ENCODE data around the gene KCNQ1OT1.
"Not testable (repeated sequence)": the region's sequence is repeated elsewhere in the genome, so short reads cannot be mapped to it uniquely, and the experiment has no call there.

Gene KCNQ1OT1

DNA sequence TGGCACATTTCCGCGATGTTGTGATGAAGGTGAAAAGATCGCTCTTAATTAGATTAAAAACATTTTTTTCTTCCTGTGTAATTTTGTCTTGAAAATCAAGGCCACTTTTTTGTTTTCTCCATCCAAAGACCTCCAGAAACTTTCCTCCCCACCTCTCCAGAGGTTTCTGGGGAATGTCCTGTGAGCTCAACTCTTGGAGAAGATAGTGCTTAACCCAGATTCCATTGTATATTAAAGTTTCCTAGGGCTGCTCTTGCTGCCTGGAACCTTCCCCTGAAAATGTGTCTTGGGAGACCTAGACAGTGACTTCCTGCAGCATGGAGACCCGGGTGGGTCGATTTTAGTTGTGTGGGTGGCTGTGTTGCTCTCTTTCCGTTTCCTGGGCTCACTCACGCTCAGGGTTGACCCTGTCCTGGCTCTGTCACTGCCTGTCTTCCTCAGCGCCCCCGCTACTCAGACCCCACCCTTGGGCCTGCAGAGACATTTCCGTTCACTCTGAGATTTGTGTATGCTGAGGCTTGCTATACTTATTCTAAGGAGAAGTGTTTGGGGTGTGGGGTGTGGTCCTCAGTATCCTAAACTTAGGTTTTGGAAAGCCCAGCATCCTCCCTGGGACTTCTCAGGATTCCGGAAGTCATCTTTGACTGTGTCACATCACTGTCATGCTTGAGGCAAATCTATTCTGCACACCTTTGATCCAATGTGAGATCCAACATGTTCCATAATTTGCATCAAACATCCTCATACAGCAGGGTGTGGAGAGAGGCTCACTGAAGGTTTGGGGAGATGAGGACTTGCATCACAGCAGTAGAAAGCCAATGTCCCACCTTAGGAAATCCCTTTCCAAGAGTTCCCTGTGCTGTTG lies 47.2 kb downstream of the KCNQ1OT1 start:
- no peak for DNase-seq (ENCODE audit: low read depth)

DNA sequence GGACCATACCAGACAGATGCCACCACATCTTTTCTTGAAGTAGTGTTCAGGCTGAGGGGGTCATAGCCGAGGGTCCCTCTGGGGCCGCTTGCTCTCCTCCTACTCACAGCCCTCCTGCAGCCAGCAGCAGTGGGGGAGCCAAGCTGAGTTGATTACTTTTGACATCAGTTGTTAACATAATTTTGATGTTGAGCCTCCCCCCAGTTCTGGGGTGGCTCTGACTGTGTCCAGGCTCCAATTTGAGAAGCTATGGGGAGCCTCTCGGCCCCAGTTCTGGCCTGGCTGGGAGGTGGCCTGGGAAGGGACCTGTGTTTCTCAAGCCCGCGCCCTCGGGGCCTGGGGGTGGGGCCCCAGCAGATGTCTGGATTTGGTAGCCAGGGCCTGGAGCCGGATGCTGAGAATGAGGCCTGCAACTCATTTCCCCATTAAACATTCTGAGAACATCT lies 47.9 kb downstream of the KCNQ1OT1 start:
- no peak for DNase-seq (ENCODE audit: low read depth)

DNA sequence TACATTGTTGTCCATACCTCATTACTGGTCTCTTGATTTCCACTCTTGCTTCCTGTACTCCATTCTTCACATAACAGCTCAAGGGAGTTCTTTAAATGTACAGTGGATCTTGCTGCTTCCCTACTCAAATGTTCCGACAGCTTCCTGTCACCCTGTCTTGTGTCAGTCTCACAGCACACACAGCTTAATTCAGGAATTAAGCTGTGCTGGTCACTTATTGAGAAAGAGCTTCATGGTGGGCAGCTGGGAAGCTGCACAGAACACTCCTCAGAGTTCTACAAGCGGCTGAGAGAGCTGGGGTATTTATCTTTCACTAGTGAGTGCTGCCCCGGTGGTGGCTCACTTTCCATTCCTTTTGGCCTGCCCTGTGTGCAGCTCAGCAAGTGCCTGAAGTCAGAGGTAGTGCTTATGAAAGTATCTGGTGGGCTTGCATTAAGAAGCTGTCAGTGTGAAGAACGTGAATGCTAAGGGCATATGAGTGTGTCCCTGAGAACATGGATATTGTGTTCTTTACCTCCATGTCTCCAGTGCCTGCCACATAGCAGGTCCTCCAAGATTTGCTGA lies 48.7 kb downstream of the KCNQ1OT1 start:
- no peak for DNase-seq (ENCODE audit: low read depth)

DNA sequence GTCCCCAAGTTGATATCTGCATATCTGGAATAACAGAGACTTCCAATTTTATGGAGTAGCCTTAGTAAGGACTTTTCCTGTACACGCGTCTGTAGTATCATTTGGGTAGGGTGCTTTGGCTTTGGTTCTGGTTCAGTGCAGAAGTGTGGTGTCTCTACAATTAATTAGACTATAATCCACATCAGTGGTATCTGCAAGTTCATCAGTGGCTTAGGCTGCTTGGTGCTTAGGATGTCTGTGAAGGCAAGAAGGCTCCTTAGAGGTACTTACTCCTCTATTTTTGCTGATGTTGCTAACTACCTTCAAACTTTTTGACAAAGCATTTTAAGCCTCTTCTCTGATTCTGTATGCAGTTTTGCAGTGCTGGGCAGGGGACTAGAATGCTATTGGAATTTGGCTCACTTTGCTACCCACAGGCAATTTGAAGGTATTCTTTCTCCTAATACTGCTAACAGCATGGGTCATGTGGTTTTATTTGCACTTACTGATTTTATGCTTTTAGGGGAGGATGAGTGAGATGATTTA lies 49.4 kb downstream of the KCNQ1OT1 start:
- DNase-seq (ENCODE audit: low read depth) = no peak

DNA sequence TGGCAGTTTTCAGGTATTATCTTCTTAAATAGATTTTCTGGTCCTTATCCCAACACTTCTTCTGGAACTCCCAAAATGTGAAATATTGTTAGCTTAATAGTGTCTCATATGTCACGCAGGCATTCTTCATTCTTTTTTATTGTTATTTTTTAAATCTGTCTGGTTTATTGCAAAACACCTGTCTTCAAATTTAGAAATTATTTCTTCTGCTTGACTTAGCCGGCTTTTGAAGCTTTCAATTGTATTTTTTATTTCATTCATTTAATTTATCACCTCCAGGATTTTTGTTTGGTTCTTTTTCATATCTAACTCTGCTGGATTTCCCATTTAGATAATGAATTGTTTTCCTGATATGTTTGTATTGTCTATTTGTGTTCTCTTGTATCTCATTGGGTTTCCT lies 49.9 kb downstream of the KCNQ1OT1 start:
- no peak for DNase-seq (ENCODE audit: low read depth)

DNA sequence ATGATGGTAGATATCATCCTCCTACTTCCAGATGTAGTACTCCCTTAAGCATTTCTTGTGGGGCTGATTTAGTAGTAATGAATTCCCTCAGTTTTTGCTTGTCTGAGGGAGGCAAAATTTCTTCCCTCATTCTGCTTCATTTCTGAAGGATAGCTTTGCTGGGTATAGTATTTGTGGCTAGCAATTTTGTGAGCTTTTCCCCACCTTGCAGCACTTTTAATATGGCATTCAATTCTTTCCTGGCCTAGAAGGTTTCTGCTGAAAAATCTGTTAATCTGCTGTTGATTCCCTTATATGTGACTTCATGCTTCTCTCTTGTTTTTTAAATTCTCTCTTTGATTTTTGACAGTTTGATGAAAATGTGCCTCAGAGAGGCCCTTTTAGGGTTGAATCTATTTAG lies 50.4 kb downstream of the KCNQ1OT1 start:
- DNase-seq (ENCODE audit: low read depth) = no peak

DNA sequence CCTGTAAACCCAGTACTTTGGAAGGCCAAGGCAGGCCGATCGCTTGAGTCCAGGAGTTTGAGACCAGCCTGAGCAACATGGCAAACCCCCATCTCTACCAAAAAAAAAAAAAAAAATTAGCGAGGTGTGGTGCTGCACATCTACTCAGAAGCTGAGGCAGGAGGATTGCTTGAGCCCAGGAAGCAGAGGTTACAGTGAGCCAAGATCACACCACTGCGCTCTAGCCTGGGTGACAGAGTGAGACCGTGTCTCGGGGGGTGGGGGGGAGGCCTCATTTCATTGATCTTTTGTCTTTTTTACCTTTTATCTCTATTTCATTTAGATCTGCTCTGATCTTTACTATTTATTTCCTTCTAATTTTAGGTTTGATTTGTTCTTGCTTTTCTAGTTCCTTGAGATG lies 51.8 kb downstream of the KCNQ1OT1 start:
- no peak for DNase-seq (ENCODE audit: low read depth)

DNA sequence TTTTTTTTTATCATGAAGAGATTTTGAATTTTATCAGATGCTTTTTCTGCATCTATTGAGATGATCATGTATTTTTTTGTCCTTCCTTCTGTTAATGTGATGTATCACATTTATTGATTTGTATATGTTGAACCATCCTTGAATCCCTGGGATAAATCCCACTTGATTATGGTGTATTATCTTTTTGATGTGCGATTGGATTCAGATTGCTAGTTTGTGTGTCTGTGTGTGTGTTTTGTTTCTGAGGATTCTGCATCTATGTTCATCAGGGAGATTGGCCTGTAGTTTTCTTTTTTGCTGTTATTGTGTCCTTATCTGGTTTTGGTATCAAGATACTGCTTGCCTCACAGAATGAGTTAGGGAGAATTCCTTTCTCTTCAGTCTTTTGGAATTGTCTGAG lies 52.6 kb downstream of the KCNQ1OT1 start:
- no peak for DNase-seq (ENCODE audit: low read depth)

DNA sequence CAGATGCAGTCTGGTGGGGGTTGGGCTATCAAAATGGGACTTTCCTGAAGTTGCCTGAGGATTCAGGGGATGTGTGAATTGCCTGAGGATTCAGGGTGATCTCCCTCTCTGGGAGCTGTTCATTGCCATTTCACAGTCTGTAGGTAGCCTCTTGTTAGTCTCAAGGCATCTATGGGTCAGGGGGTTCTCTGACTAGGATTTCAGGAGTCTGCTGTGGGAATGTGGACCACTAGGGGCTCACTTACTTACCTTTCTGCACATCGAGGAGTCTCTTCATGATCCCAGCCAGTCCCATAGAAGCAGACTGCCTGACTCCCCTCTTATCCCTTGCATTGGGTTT lies 54.0 kb downstream of the KCNQ1OT1 start:
- no peak for DNase-seq (ENCODE audit: low read depth)

DNA sequence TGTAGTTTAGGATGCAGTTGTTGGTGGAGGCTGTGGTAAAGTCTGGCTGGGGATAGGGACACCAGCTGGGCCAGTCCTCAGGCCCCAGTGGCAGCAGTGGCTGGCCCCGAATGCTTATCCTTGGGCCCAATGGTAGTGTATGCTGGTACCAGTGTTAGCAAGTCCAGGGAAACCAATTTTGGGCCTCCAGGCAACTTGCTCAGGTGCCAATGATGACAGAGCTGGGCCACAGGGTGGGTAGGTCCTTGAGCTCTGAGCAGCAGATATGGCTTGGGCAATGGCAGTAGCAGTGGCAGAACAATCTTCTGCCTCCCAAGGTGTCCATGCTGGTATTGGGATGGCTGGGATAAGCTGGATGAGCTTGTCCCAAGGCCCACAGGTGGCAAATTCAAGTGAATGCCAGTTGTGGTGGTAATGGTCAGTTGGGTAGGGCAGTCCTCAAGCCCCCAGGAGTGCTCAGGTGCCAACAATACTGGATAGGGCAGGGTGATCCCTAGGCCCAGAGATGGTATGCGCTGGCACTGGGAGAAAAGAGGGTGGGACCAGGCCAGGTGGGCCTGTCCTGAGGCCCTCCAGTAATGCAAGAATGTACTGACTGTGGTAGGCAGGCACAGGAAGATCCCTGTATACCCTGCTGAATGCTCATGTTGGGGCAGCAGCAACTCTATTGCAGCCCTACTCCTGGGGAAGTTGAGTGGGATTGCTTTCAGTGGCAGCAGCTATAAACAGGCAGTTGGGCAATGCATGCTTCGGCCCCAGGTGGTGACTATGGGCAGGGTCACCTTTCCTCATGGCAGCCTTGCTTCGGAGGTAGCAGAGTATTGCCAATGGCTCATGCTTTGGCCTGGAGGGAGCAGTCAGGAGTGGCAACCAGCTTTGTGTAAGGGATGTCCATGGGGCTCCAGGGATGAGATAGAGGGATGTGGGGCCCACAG lies 54.7 kb downstream of the KCNQ1OT1 start:
- DNase-seq (ENCODE audit: low read depth) = no peak

DNA sequence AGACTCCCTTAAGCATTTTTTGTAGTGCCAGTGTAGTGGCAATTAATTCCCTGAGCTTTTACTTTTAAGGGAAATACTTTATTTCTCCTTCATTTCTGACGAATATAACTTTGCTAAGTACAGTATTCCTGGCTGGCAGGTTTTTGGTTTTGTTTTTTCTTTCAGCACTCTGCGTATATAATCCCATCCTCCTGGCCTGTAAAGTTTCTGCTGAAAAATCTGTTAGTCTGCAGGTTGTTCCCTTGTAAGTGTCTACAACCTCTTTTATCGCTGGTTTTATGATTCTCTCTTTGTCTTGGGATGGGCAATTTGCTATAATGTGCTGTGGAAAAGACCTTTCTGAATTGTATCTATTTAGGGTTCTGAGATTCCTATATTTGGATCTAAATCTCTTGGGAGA lies 56.0 kb downstream of the KCNQ1OT1 start:
- DNase-seq (ENCODE audit: low read depth) = no peak

DNA sequence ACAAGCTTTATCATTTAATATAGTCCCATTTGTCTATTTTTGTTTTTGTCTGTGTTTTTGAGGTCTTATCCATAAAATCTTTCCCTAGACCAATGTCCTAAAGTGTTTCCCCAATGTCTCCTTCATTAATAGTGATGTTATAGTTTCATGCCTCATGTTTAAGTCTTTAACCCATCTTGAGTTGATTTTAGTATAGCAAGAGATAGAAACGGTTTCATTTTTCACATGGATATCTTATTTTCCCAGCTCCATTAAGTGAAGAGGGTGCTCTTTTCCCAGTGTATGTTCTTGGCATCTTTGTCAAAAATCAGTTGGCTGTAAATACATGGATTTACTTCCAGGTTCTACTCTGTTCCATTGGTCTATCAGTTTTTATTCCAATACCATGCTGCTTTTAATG lies 58.2 kb downstream of the KCNQ1OT1 start:
- DNase-seq (ENCODE audit: low read depth) = no peak

DNA sequence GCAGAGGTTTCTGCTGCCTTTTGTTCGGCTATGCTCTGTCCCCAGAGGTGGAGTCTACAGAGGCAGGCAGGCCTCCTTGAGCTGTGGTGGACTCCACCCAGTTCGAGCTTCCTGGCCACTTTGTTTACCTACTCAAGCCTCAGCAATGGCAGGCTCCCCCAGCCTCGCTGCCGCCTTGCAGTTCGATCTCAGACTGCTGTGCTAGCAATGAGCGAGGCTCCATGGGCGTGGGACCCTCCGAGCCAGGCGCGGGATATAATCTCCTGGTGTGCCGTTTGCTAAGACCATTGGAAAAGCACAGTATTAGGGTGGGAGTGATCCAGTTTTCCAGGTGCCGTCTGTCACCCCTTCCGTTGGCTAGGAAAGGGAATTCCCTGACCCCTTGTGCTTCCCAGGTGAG lies 60.0 kb downstream of the KCNQ1OT1 start:
- not testable (repeated sequence) for DNase-seq (ENCODE audit: low read depth)

DNA sequence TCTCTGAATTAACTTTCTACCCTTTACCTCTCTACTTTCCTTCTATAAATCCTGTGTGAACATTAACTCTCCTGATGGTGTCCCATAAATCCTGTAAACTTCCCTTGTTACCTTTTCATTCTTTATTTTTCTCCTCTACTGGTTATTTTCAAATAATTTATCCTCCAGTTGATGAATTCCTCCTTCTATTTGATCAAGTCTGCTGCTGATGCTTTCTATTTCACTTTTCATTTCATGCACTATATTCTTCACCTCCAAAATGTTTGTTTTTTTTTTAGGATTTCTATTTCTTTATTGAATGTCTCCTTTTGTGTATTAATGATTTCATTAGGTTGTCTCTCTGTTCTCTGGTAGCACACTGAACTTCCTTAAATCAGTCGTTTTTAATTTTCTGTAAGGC lies 68.6 kb downstream of the KCNQ1OT1 start:
- no peak for DNase-seq (ENCODE audit: low read depth)

DNA sequence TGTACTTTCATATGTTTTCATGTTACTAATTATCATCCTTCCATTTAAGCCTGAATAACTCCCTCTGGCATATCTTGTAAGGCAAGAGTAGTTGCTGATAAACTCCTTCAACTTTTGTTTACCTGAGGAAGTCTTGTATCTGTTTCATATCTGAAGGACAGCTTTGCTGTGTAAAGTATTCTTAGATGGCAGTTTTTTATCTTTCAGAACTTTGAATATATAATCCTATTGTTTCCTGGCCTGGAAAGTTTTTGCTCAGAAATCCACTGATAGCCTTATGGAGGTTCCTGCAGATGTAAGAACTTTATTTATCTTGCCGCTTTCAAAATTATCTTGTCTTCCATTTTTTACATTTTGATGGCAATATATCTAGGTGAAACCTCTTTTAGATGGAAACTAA lies 69.1 kb downstream of the KCNQ1OT1 start:
- DNase-seq (ENCODE audit: low read depth) = no peak

DNA sequence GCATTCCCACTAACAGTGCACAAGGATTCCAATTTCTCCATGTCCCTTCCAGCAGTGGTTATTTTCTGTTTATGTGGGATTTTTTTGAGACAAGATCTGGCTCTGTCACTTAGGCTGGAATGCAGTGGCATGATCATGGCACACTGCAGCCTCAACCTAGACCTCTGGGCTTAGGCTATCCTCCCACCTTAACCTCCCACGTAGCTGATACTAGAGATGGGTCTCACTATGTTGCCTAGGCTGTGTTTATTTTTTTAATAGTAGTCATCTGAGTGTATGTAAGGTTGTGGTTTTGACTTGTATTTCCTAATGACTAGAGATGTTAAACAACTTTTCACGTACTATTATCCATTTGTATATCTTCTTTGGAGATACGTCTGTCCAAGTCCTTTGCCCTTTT lies 74.6 kb downstream of the KCNQ1OT1 start:
- no peak for DNase-seq (ENCODE audit: low read depth)

DNA sequence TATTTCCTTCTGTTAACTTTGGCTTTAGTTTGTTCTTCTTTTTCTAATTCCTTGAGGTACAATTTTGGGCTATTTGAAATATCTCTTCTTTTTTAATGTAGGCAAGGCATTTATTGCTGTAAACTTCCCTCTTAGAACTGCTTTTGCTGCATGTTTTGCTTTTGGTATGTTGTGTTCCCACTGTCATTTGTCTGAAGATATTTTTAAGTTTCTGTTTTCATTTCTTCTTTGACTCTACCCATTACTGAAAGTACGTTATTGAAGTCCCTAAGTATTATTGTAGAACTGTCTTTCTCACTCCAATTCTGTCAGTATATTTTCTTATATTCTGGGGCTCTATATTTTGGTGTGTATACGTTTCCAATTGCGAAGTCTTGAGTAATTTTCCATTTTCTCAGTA lies 77.9 kb downstream of the KCNQ1OT1 start:
- no peak for DNase-seq (ENCODE audit: low read depth)

DNA sequence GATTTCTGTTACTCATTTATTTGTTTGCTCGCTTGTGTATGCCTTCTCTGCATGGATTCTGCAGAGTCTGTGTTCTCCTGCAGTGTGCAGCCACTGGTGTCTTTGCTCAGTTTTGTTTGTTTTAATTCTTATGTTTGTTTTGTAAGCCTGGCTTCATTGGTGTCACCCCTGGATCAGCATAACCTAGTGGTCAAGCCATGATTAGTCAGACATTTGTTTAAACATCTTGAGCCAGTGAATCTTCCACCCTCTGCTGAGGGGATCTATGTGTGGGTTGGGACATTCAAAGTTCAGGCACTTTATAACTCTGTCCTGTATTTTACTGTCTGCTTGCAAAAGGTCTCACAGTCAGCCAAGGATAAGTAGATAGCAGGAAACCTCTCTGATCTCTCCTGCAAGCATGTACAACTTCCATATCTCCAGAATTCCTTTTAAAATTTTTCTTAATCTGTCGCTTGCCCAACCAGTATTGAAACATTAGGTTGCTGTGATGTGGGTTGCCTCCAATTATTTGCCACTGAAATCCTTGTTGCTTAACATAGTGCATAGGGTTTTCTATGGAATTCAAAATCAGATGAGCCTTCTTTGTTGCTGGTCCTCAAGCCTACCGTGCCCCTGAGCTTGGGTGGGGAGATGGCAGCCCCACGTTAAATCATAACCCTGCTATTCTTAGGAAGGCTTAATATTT lies 86.8 kb downstream of the KCNQ1OT1 start:
- no peak for DNase-seq (ENCODE audit: low read depth)

DNA sequence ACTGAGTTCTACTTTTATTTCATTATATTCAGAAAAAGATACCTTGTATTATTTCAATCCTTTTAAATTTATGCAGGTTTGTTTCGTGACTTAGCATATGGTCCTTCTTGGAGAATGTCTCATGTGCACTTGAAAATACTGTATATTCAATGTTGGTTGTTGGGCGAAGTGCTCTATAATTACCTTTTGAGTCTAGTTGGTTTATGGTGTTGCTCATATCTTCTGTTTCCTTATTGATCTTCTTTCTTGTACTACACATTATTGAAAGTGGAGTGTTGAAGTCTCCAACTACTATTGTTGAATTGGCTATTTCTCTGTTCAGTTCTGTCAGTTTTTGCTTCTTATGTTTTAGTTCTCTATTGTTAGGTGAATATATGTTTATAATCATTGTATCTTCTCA lies 90.4 kb downstream of the KCNQ1OT1 start:
- no peak for DNase-seq (ENCODE audit: low read depth)

DNA sequence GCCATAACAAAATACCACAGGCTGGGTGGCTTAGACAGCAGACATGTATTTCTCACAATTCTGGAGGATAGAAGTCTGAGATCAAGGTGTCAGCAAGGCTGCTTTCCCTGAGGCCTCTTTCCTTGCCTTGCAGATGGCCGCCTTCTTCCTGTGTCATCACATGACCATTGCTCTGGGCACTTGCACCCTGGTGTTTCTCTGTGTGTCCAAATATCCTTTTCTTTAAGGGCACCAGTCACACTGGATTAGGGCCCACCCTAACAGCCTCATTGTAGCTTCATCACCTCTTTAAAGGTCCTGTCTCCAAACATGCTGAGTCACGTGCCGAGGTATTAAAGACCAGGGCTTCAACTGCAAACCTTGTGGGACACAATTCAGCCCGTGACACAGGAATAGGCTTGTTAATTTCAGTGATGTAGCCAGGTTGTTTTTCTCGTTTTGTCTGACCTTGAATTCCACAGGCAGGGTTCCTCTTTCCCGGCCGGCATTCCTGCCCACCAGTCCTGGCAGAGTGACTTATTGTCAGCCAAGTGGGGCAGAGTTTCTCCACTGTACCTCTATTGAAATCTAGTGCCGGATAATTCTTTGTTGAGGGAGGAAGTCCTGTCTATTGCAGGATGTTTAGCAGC lies 100.1 kb downstream of the KCNQ1OT1 start:
- no peak for DNase-seq (ENCODE audit: low read depth)

DNA sequence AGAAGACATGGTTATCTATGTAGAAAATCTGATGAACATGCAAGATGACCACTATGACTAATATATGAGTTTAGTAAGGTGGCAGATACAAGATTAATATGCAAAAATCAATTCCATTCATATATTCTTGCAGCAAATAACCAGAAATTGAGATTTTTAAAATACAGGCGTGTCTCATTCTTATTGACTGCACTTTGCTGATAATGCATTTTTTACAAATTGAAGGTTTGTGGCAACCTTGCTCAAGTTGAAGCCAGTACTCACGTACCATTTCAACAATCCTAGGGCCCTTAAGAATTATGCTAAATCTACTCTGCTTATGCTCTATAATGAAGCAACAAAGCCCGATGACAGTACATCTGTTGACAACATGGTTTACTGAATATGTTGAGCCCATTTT lies 104.6 kb downstream of the KCNQ1OT1 start:
- DNase-seq (ENCODE audit: low read depth) = no peak

DNA sequence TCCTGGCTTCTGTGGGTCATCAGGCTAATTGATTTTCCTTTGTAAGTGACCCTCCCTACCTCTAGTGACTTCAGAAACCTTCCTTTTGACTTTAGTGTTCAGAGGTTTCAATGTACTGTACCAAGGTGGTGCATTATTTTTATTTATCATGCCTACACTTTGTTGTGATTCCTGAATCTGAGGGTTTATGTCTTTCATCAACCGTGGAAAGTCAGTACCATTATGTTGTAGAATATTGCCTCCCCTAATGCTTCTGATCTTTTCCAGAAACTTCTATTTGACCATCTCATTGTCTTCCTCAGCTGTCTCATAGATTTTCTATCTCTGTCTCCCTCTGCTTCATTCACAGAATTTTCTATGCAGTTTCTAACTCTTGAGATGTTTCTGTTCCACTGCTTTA lies 105.5 kb downstream of the KCNQ1OT1 start:
- no peak for DNase-seq (ENCODE audit: low read depth)
